ENCODE measurements around the gene RNASE9. TPM values are rescaled to one million over a fixed set of nuclear protein-coding genes. Genes with fewer than 3 reads are reported as not detected.

RNASE9 gene
- total and polyA plus RNA-seq, 4 donors = not detected

DNA sequence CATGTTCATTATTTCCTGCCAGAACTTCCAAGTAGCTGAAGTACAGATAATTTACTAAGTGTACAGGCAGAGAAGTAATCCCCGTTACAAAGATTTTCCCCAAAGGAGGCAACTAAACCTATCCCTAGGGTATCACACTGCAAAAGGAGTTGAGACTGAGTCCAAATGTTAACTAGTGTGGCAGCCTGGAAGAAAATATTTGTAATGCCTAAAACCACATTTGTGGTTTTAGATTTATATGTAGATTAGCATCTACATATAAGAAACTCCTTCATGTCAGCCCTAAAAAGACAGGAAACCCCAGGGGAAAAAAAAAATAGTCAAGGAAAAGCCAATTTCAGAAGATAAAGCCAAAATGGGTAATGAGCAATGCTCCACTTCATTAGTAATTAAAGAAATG lies 31.7 kb upstream of the RNASE9 start:
- Histone ChIP-seq H3K36me3 (ENCODE audit: control insufficient read depth in 4 of 4, insufficient read depth in 3 of 4, low read depth in 1 of 4, low read length in 3 of 4) (no peaks in the 10 kb centered on the region), H3K27me3 (ENCODE audit: control insufficient read depth in 4 of 4, insufficient read depth in 4 of 4, low read length in 3 of 4) (peaks cover 0 to 3% (median 0%) of the 10 kb centered on the region in 4 donors), H3K4me3 (ENCODE audit: low read depth in 1 of 3, low read length in 3 of 3) (no peak overlapping the region), H3K27ac (ENCODE audit: low read depth in 1 of 2, low read length in 2 of 2) (no peak overlapping the region), H3K9me3 (ENCODE audit: control insufficient read depth in 4 of 4, low read length in 3 of 4) (no peaks in the 10 kb centered on the region), H3K4me1 (ENCODE audit: control insufficient read depth in 4 of 4, insufficient read depth in 4 of 4, low read length in 3 of 4) (no peaks in the 10 kb centered on the region), H3K9ac (ENCODE audit: low read depth in 1 of 2, low read length in 2 of 2) (no peak overlapping the region)
- no peak for DNase-seq (ENCODE audit: low spot score)
- 79% methylated on average over 1 of the region's 1 CpG for WGBS
- TF ChIP-seq EGR1 (IDR thresholded peaks at IDR 0.05; ENCODE audit: low read depth in 2 of 2) (no peak), GABPA (IDR thresholded peaks at IDR 0.05 in 1 of 2, conservative IDR thresholded peaks at IDR 0.05 in 1 of 2) (no peak), YY1 (IDR thresholded peaks at IDR 0.05) (no peak), FOXA1 (IDR thresholded peaks at IDR 0.05) (no peak), TAF1 (conservative IDR thresholded peaks at IDR 0.05) (no peak)
- TF ChIP-seq, protein P1, sequence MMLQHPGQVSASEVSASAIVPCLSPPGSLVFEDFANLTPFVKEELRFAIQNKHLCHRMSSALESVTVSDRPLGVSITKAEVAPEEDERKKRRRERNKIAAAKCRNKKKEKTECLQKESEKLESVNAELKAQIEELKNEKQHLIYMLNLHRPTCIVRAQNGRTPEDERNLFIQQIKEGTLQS (IDR thresholded peaks at IDR 0.05) = no peak
- TF ChIP-seq, protein P2, sequence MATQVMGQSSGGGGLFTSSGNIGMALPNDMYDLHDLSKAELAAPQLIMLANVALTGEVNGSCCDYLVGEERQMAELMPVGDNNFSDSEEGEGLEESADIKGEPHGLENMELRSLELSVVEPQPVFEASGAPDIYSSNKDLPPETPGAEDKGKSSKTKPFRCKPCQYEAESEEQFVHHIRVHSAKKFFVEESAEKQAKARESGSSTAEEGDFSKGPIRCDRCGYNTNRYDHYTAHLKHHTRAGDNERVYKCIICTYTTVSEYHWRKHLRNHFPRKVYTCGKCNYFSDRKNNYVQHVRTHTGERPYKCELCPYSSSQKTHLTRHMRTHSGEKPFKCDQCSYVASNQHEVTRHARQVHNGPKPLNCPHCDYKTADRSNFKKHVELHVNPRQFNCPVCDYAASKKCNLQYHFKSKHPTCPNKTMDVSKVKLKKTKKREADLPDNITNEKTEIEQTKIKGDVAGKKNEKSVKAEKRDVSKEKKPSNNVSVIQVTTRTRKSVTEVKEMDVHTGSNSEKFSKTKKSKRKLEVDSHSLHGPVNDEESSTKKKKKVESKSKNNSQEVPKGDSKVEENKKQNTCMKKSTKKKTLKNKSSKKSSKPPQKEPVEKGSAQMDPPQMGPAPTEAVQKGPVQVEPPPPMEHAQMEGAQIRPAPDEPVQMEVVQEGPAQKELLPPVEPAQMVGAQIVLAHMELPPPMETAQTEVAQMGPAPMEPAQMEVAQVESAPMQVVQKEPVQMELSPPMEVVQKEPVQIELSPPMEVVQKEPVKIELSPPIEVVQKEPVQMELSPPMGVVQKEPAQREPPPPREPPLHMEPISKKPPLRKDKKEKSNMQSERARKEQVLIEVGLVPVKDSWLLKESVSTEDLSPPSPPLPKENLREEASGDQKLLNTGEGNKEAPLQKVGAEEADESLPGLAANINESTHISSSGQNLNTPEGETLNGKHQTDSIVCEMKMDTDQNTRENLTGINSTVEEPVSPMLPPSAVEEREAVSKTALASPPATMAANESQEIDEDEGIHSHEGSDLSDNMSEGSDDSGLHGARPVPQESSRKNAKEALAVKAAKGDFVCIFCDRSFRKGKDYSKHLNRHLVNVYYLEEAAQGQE (IDR thresholded peaks at IDR 0.05) = no peak
- TF ChIP-seq, protein P3, sequence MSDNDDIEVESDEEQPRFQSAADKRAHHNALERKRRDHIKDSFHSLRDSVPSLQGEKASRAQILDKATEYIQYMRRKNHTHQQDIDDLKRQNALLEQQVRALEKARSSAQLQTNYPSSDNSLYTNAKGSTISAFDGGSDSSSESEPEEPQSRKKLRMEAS (IDR thresholded peaks at IDR 0.05) = no peak

DNA sequence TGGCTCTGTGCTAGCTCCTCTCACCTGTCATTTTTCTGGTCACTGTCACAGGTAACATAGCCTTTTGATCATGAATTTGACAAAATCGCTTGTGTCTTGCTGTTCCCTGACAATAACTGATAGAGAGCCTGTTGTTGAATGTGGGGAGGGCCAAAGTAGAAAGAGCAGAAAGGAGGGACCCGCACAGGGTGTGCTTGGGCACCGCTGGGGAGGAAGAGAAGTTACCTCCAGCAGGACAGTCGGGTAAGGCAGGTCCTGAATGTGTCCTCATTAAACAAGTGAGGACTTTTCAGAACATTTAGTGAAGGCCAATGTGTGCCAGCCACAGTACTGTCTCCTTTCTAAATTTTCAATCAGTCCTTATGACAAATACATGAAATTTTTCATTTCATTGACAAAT lies 30.4 kb upstream of the RNASE9 start, which contains the start of gene RNASE12:
Gene RNASE12, minus strand, starts transcription at position 142 of the 400 bp plus-strand sequence. CDS start 653 bp downstream, outside the sequence.
- Histone ChIP-seq H3K4me1 (ENCODE audit: control insufficient read depth in 4 of 4, insufficient read depth in 4 of 4, low read length in 3 of 4) (no peaks in the 10 kb centered on the region), H3K36me3 (ENCODE audit: control insufficient read depth in 4 of 4, insufficient read depth in 3 of 4, low read depth in 1 of 4, low read length in 3 of 4) (no peaks in the 10 kb centered on the region), H3K4me3 (ENCODE audit: low read depth in 1 of 3, low read length in 3 of 3) (no peak within 1 kb of the TSS), H3K9me3 (ENCODE audit: control insufficient read depth in 4 of 4, low read length in 3 of 4) (no peaks in the 10 kb centered on the region), H3K27ac (ENCODE audit: low read depth in 1 of 2, low read length in 2 of 2) (no peak within 1 kb of the TSS), H3K27me3 (ENCODE audit: control insufficient read depth in 4 of 4, insufficient read depth in 4 of 4, low read length in 3 of 4) (peaks cover 0 to 3% (median 0%) of the 10 kb centered on the region in 4 donors), H3K9ac (ENCODE audit: low read depth in 1 of 2, low read length in 2 of 2) (no peak within 1 kb of the TSS)
- 82% methylated on average over 4 of the region's 4 CpGs for WGBS
- no peak for DNase-seq (ENCODE audit: low spot score)
- TF ChIP-seq GABPA (IDR thresholded peaks at IDR 0.05 in 1 of 2, conservative IDR thresholded peaks at IDR 0.05 in 1 of 2) (no peak), YY1 (IDR thresholded peaks at IDR 0.05) (no peak), FOXA1 (IDR thresholded peaks at IDR 0.05) (no peak), EGR1 (IDR thresholded peaks at IDR 0.05; ENCODE audit: low read depth in 2 of 2) (no peak), HNF4G (IDR thresholded peaks at IDR 0.05) (no peak), SP1 (IDR thresholded peaks at IDR 0.05) (no peak), RAD21 (IDR thresholded peaks at IDR 0.05) (no peak), TAF1 (conservative IDR thresholded peaks at IDR 0.05) (no peak), NR2F2 (IDR thresholded peaks at IDR 0.05) (no peak), HNF4A (conservative IDR thresholded peaks at IDR 0.05) (no peak), FOXA2 (IDR thresholded peaks at IDR 0.05) (no peak), RXRA (IDR thresholded peaks at IDR 0.05) (no peak), JUND (IDR thresholded peaks at IDR 0.05) (no peak)
- TF ChIP-seq, protein P4, sequence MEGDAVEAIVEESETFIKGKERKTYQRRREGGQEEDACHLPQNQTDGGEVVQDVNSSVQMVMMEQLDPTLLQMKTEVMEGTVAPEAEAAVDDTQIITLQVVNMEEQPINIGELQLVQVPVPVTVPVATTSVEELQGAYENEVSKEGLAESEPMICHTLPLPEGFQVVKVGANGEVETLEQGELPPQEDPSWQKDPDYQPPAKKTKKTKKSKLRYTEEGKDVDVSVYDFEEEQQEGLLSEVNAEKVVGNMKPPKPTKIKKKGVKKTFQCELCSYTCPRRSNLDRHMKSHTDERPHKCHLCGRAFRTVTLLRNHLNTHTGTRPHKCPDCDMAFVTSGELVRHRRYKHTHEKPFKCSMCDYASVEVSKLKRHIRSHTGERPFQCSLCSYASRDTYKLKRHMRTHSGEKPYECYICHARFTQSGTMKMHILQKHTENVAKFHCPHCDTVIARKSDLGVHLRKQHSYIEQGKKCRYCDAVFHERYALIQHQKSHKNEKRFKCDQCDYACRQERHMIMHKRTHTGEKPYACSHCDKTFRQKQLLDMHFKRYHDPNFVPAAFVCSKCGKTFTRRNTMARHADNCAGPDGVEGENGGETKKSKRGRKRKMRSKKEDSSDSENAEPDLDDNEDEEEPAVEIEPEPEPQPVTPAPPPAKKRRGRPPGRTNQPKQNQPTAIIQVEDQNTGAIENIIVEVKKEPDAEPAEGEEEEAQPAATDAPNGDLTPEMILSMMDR (IDR thresholded peaks at IDR 0.05; ENCODE audit: low read depth, low read length, missing input control) = no peak
- TF ChIP-seq, protein P3 (IDR thresholded peaks at IDR 0.05) = no peak
- TF ChIP-seq, protein P5, sequence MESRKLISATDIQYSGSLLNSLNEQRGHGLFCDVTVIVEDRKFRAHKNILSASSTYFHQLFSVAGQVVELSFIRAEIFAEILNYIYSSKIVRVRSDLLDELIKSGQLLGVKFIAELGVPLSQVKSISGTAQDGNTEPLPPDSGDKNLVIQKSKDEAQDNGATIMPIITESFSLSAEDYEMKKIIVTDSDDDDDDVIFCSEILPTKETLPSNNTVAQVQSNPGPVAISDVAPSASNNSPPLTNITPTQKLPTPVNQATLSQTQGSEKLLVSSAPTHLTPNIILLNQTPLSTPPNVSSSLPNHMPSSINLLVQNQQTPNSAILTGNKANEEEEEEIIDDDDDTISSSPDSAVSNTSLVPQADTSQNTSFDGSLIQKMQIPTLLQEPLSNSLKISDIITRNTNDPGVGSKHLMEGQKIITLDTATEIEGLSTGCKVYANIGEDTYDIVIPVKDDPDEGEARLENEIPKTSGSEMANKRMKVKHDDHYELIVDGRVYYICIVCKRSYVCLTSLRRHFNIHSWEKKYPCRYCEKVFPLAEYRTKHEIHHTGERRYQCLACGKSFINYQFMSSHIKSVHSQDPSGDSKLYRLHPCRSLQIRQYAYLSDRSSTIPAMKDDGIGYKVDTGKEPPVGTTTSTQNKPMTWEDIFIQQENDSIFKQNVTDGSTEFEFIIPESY (IDR thresholded peaks at IDR 0.05) = no peak
- TF ChIP-seq, protein P1 (IDR thresholded peaks at IDR 0.05) = no peak
- TF ChIP-seq, protein P2 (IDR thresholded peaks at IDR 0.05) = no peak
